ENCODE measurements around the gene ACTL7A.

DNA sequence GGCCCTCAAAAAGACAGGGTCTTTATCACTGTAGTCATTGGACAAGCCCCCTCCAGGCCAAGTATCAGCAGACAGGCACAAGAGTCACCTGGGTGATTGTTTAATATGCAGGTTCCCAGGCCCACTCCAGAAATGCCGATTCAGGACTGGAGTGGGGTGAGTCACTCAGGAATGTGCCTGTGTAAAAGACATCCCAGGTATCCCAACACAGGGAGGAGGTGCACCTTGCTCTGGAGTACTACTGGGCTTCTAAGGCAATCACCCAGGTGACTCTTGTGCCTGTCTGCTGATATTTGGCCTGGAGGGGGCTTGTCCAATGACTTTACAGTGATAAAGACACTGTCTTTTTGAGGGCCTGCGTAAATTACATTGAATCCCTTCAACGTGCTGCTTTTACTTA is 46.9 kb upstream of the ACTL7A start:
- TF ChIP-seq, protein P1, sequence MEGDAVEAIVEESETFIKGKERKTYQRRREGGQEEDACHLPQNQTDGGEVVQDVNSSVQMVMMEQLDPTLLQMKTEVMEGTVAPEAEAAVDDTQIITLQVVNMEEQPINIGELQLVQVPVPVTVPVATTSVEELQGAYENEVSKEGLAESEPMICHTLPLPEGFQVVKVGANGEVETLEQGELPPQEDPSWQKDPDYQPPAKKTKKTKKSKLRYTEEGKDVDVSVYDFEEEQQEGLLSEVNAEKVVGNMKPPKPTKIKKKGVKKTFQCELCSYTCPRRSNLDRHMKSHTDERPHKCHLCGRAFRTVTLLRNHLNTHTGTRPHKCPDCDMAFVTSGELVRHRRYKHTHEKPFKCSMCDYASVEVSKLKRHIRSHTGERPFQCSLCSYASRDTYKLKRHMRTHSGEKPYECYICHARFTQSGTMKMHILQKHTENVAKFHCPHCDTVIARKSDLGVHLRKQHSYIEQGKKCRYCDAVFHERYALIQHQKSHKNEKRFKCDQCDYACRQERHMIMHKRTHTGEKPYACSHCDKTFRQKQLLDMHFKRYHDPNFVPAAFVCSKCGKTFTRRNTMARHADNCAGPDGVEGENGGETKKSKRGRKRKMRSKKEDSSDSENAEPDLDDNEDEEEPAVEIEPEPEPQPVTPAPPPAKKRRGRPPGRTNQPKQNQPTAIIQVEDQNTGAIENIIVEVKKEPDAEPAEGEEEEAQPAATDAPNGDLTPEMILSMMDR (IDR thresholded peaks at IDR 0.05) = no peak
- TF ChIP-seq EP300 (IDR thresholded peaks at IDR 0.05) = no peak

All from tibial nerve (tissue), 4 donors.